Left renal pelvis (tissue), 4 donors: Measurements from ENCODE around the gene GPC1. TPM values are rescaled to one million over a fixed set of nuclear protein-coding genes. Genes with fewer than 3 reads are reported as not detected.
"Not testable (repeated sequence)": the region's sequence is repeated elsewhere in the genome, so short reads cannot be mapped to it uniquely, and the experiment has no call there.

Experiments used
- DNase-seq, 4 donors: peaks; one replicate each; pipeline ENCODE4 v3.0.0-alpha.2; 2013; ENCODE audit warnings: low read depth in 4 of 4, low spot score in 3 of 4
- polyA plus RNA-seq, 4 donors: library from polyadenylated mRNA; unstranded; fragments of 120-200 nt; gene quantifications; one replicate each; pipeline ENCODE4 v1.2.1, GENCODE V29; 2013; ENCODE audit not compliant: insufficient read length in 4 of 4

The GPC1 gene
- polyA plus RNA-seq, 4 donors: 31.7 to 77.1 (median 38.3) TPM

GRCh38 chr2:240482141-240482540 lies 46.7 kb downstream of the GPC1 start:
- DNase-seq: no peak

DNA sequence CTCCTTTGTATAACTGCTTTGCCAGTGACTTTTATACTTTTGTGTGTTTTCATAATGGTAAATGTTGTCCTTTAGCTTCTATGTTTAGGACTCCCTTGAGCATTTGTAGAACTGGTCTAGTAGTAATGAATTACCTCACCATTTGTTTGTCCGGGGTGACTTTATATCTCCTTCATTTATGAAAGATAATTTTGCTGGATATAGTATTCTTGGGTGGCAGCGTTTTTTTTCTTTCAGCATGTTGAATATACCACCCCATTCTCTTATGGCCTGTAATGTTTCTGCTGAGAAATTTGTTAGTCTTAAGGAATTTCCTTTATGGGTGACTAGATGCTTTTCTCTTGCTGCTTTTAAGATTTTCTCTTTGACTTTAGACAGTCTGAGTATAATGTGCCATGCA lies 56.0 kb downstream of the GPC1 start:
- DNase-seq: no peak

- no peak for DNase-seq
Measured at GRCh38 chr2:240494194-240494793, 58.8 kb downstream of the GPC1 start.

- DNase-seq: not testable (repeated sequence)
Measured at GRCh38 chr2:240494942-240495341, 59.5 kb downstream of the GPC1 start.

- not testable (repeated sequence) for DNase-seq
Measured at GRCh38 chr2:240497082-240497481, 61.6 kb downstream of the GPC1 start.

DNA sequence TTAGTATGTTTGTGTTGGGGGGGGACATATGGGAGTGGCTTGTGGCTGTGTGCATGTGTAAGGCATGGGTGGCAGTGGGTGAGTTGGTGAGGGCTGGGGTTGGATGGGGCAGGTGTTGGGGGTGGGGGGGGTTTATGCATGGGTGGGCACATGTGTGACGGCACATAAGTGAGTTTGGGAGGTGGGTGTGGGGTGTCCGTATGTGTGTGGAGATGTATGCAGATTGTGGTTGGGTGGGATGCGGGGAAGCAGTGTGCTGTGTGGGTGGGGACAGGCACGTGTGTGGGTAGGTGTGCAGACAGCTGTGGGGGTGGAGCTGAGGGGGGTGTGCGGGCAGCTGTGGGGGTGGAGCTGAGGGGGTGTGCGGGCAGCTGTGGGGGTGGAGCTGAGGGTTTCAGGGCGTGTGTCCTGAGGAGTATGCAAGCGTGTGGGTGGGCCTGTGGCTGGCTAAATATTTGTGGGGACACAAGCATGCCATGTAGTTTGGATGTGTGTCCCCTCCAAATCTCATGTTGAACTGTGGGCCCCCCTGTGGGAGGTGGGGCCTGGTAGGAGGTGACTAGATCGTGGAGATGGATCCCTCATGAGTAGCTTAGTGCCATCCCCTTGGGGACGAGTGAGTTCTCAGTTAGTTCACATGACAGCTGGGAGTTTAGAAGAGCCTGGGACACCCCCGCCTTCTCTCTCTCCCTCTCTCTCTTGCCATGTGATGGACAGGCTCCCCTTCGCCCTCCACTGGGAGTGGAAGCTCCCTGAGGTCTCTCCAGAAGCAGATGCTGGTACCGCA lies 62.9 kb downstream of the GPC1 start:
- DNase-seq: no peak

GRCh38 chr2:240498958-240499260 lies 63.4 kb downstream of the GPC1 start:
- DNase-seq: no peak

GRCh38 chr2:240499309-240500301 lies 64.1 kb downstream of the GPC1 start:
- DNase-seq: no peak

- DNase-seq: no peak
Measured at GRCh38 chr2:240500561-240501423, 65.3 kb downstream of the GPC1 start.

GRCh38 chr2:240501531-240501991 lies 66.1 kb downstream of the GPC1 start:
- DNase-seq: no peak

GRCh38 chr2:240502059-240502429 lies 66.6 kb downstream of the GPC1 start:
- DNase-seq: no peak

DNA sequence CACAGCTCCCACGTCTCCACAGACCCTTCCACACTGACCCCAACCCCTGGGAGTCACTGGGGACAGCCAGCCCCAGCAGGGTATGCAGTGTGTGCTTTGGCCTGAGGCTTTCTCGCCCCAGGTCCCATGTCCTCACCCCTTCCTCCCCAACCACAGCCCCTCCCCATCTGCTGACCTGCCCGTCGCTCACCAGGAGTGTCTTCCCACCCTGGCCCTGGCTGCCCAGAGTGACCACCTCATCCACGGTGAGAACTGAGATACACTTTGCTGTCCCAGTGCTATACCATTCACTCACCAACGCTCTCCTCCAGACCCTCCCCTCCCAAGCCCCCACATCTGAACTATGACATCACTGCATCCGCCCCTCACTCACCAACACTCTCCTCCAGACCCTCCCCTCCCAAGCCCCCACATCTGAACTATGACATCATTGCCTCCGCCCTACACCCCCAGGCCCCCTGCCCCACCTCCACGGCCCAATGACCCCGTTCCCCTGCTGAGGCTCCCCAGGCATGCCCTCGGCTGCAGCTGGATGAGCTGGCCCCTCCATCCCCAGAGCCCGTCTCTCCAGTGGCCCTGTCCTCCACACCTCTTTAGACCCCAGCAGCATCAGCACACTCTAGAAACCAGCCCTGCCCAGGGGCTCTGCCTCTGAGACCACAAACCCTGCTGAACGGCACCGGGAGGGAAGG lies 67.1 kb downstream of the GPC1 start:
- no peak for DNase-seq

DNA sequence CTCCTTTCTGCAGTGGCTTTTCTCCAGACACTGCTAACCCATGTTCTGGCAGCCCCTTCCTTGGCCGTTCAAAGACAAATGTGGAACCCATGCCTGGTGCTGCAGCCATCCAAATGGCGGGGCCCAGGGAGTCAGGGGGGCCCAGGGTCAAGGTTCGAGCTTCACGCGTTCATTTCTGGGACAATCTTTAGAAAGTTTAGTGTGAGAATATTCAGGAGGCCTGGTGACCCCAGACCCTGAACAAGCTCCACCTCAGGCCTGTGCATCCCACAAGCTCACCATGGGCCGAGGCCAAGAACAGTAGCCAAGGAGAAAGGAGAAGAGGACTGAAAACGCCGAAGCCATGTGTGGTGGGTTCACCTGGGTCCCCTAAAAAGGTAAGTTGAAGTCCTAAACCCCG lies 67.9 kb downstream of the GPC1 start:
- DNase-seq: no peak

GRCh38 chr2:240503848-240504247 lies 68.4 kb downstream of the GPC1 start:
- DNase-seq: no peak

DNA sequence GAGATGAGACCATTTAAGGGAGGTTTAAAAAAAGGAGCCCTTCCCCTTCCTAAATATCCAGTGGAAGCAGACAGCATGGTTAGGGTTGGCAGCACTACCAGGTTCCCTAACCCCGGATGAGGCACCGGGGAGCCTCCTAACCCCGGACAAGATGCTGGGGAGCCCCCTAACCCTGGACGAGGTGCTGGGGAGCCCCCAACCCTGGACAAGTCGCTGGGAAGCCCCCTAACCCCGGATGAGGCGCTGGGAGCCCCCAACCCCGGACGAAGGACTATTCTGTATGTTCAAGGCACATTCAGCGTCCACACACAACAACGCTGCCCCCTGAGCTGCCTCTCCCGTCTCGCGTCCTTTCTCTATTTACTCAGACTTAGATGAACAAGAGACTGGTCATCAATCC lies 70.4 kb downstream of the GPC1 start:
- DNase-seq: no peak

DNA sequence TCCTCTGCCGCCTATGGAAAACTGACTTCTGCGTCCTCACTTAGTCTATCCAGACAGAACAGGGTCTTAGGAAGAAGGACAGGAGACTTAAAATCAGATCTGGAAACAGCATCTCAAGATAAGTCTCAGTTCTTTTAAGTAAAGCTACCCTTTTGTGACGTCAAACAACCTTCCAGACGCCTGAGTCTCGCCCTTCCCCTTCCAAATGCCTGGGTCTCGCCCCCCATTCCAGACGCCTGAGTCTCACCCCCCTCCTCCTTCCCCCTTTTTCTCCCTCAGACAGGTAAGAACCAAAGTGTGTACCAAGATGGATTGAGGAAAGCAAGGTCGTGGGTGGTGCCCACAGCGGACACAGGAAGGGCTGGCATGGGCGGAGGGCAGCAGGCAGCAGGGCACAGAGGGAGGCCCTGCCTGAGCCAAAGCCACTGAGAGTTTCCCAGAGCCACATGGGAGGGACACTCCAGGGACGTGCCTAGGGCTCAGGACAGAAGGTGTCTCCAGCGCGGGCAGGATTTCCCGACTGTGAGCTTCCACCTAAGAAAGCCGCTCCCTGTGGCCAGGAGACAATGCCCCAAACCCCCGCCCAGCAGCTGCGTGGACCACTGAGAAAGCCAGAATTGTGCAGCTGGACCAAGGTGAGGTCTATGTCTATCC lies 71.1 kb downstream of the GPC1 start:
- no peak for DNase-seq

GRCh38 chr2:240507060-240507777 lies 71.8 kb downstream of the GPC1 start:
- no peak for DNase-seq

GRCh38 chr2:240507778-240508251 lies 72.4 kb downstream of the GPC1 start:
- no peak for DNase-seq
